Measurements from ENCODE around the gene C3orf22. TPM values are rescaled to one million over a fixed set of nuclear protein-coding genes. Genes with fewer than 3 reads are reported as not detected.

C3orf22 gene
- total RNA-seq, 4 donors from 2014 or later = not detected

DNA sequence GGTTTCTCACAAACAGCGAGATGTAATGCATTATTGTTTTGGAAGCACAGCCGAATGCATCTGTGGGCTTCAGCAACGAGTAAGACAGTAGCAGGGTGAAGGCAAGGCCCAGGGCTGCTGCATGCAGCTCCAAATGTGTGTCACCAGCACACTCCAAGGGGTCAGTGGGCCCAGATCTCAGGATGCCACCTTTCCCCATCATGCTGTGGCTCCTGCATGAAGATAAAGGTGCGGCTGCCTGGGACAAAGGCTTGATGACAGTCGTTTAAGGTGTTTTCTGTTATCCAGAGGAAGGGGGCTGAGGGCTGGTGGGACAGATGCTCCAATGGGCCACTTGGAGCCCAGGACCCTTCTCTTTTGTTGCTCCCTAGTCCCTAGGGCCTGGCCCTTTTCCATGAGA, 13.2 kb downstream of the C3orf22 start:
- TF ChIP-seq, protein P1, sequence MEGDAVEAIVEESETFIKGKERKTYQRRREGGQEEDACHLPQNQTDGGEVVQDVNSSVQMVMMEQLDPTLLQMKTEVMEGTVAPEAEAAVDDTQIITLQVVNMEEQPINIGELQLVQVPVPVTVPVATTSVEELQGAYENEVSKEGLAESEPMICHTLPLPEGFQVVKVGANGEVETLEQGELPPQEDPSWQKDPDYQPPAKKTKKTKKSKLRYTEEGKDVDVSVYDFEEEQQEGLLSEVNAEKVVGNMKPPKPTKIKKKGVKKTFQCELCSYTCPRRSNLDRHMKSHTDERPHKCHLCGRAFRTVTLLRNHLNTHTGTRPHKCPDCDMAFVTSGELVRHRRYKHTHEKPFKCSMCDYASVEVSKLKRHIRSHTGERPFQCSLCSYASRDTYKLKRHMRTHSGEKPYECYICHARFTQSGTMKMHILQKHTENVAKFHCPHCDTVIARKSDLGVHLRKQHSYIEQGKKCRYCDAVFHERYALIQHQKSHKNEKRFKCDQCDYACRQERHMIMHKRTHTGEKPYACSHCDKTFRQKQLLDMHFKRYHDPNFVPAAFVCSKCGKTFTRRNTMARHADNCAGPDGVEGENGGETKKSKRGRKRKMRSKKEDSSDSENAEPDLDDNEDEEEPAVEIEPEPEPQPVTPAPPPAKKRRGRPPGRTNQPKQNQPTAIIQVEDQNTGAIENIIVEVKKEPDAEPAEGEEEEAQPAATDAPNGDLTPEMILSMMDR (IDR thresholded peaks at IDR 0.05; ENCODE audit: low read depth) = no peak

DNA sequence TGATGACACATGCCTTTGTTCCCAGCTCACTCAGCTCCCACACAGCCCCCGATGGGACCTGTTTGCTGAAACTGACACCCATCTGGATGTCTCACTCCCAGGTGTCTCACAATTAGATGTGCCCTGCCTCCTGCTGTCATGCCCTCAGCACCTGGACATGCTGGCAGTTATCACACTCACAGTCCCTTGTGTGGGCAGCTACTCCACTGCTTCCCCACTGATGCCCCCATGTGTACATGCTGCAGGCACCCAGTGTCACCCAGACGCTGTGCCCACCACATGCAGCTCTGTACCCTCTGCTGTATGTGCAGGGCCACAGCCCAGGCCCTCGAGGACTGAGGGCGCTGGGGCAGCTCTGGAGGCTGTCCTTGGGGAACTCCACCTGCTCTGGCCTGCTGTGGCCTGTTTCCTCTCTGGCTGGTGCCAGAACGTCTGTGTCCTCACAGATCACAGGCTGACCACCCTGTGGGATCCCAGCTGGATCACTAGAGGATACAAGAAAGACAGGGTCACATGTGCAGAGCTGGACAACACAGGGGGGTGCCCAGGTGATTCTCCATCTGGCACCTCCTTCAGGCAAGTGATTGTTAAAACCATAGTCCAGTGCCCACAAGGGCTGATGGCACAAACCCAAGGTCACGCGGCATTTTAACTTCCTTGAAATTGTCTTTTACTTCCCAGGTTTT, 14.0 kb downstream of the C3orf22 start:
- TF ChIP-seq, protein P1 (IDR thresholded peaks at IDR 0.05; ENCODE audit: low read depth) = no peak

DNA sequence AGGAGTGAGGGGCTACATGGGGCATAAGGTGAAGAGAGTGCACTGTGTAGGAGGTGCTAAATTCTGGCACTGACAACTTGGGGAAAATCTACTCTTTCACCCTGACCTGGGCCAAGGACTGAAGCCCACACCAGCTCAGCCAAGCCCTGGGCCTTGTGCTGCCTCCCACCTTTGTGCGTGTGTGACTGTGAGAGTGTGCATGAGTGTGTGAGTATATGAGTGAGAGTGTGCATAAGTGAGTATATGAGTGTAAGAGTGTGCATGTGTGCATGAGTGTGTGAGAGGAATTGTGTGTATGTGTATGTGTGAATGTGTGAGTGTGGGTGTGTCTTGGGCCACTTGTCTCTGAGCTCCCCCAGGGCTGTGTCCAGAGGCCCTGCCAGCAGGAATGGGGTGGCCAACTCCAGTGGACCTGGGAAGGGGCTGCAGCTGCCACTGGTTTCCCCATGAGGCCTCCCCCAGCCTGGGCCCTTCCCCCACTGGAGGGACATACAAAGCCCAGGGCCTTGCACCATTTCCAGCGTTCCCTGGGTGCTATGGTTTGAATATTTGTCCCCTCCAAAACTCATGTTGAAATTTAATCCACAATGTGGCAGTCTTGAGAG, 15.2 kb downstream of the C3orf22 start:
- TF ChIP-seq, protein P1 (IDR thresholded peaks at IDR 0.05; ENCODE audit: low read depth) = no peak

DNA sequence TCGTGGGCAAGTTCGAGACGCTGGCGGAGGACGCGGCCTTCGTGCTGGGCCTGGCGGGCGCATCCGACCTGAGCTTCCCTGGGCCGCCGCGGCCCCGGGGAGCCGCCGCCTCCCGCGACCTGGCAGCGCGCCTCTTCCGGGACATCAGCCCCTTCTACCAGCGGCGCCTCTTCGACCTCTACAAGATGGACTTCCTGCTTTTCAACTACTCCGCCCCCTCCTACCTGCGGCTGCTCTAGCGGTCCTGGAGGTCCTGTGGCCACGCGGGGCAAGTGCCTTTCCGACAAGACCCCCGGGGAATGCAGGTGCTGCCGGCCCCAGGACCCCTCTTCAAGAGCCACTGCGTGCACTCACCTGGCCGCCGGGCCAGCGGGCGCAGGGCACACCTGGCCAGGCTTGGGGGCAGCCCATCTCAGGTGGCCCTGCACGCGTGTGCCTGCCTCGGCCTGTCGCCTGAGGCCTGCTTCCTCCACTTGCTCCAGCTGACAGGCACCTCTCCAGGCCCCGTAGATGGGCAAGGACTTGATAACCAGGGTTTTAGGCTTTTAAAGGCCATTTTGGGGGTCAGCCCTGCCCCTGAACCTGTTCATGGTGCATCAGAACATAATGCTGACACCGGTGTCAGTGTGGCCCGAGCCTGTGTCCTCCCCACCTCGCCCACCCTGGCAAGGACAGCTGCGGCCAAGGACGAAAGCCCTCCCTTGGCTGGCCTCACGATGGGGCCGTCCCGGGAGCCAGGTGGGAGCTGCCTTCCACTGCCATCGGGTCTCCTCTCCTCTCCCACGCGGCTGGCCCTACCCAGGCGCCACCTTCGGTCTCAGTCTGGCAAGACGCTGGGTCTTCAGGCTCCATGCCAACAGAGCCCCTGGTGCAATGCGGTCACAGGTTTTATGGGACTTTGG, 16.1 kb downstream of the C3orf22 start:
- TF ChIP-seq, protein P1 (IDR thresholded peaks at IDR 0.05; ENCODE audit: low read depth) = no peak

DNA sequence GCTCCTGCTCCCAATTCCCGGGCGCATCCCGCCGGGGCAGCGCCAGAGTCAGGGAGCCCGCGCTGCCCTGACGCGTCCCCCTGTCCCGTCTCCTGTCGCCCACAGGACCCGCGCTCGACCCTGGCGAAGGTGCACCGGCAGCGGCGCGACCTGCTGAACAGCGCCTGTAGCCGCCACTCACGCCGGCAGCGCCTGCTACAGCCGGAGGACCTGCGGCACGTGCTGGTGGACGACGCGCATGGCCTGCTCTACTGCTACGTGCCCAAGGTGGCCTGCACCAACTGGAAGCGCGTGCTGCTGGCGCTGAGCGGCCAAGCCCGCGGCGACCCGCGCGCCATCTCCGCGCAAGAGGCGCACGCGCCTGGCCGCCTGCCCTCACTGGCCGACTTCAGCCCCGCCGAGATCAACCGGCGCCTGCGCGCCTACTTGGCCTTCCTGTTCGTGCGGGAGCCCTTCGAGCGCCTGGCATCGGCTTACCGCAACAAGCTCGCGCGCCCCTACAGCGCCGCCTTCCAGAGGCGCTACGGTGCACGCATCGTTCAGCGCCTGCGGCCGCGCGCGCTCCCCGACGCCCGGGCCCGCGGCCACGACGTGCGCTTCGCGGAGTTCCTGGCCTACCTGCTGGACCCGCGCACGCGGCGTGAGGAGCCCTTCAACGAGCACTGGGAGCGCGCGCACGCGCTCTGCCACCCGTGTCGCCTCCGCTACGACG, 16.9 kb downstream of the C3orf22 start:
- TF ChIP-seq, protein P1 (IDR thresholded peaks at IDR 0.05; ENCODE audit: low read depth) = no peak

DNA sequence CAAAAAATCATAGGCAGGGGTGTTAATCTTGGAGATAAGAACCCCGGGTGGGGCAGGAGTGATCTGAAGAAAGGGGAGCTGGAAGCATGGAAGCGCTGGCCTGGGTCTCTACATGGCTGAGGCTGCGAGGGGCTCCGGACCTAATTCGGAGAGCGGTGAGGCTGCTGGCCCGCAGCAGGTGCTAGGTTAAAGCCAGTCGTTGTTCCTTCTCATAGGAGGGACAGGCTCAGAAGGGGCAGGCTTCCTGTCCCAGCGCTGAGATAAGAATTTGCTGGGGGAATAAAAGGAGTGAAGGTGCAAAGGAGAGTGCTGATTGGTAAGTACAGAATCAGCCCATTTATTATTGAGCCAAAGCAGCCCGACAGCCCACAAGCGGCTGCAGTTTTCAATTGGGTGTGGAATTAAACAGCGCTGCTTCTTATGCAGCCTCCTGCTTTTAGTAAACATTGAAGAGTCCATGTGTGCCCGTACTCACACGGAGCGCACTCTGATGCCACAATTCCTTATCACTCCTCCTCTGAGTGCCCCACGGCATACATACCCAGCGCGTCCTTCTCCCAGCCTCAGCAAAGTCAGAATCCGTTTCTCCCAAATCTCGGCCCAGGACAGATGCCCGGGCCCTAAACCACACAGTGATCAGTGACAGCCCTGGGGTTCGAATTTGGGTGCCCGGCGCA, 17.6 kb downstream of the C3orf22 start:
- TF ChIP-seq, protein P1 (IDR thresholded peaks at IDR 0.05; ENCODE audit: low read depth) = no peak
